Stimulated activated CD8-positive, alpha-beta memory T cell treated with anti-CD3 and anti-CD28 coated beads, Interleukin-7, amount 100 ng/mL, for 4 hours (primary cell): ENCODE measurements around the gene BCL11B.

Source experiments
- DNase-seq, 2 donors: peaks; one replicate each; pipeline ENCODE4 v3.0.0-alpha.2; 2020; ENCODE audit warnings: low read depth in 2 of 2

Gene BCL11B

GRCh38 chr14:99137001-99137700, 134.8 kb downstream of the BCL11B start:
- no peak for DNase-seq

- DNase-seq = no peak
Measured at GRCh38 chr14:99136401-99136800, 135.6 kb downstream of the BCL11B start.

GRCh38 chr14:99136047-99136400, 136.0 kb downstream of the BCL11B start:
- no peak for DNase-seq

GRCh38 chr14:99134516-99135046, 137.4 kb downstream of the BCL11B start:
- no peak for DNase-seq

GRCh38 chr14:99133636-99134515, 138.1 kb downstream of the BCL11B start:
- no peak for DNase-seq

- DNase-seq = no peak
Measured at GRCh38 chr14:99132821-99133635, 139.0 kb downstream of the BCL11B start.

- DNase-seq = no peak
Measured at GRCh38 chr14:99131632-99132271, 140.2 kb downstream of the BCL11B start.

- no peak for DNase-seq
Measured at GRCh38 chr14:99129998-99130397, 142.0 kb downstream of the BCL11B start.

- no peak for DNase-seq
Measured at GRCh38 chr14:99129211-99129696, 142.7 kb downstream of the BCL11B start.

GRCh38 chr14:99128185-99128584, 143.8 kb downstream of the BCL11B start:
- no peak for DNase-seq

GRCh38 chr14:99127651-99128167, 144.3 kb downstream of the BCL11B start:
- no peak for DNase-seq

GRCh38 chr14:99125616-99126431, 146.2 kb downstream of the BCL11B start:
- DNase-seq = no peak

- no peak for DNase-seq
Measured at GRCh38 chr14:99125113-99125512, 146.9 kb downstream of the BCL11B start.

GRCh38 chr14:99124482-99125105, 147.4 kb downstream of the BCL11B start:
- DNase-seq = no peak

- DNase-seq = no peak
Measured at GRCh38 chr14:99123208-99123870, 148.7 kb downstream of the BCL11B start.

GRCh38 chr14:99122521-99123125, 149.4 kb downstream of the BCL11B start:
- no peak for DNase-seq

GRCh38 chr14:99121319-99121875, 150.6 kb downstream of the BCL11B start:
- no peak for DNase-seq

- no peak for DNase-seq
Measured at GRCh38 chr14:99120526-99121318, 151.3 kb downstream of the BCL11B start.
